Naive thymus-derived CD4-positive, alpha-beta T cell (primary cell): ENCODE results near the gene MED13. TPM values are rescaled to one million over a fixed set of nuclear protein-coding genes. Genes with fewer than 3 reads are reported as not detected.
A peak's percentile ranks its signal among the peaks of the same experiment; 100 is the strongest.

Experiments used
- ATAC-seq: fragments of 150-1000 bp; cut with Tn5 transposase; 2 replicates; pipeline ENCODE4 v1.10.0; 2021; ENCODE audit warnings: mild to moderate bottlenecking, moderate library complexity
- CTCF ChIA-PET: fragments of 350-600 bp; sonication (Branson Sonifier 250); formaldehyde crosslinking; loops from one replicate; lab custom pipeline; 2021; ENCODE audit warnings: antibody characterized with exemption; lab: Charles Lee
- POLR2A ChIA-PET: fragments of 350-600 bp; sonication (Branson Sonifier 250); formaldehyde crosslinking; loops from one replicate; lab custom pipeline; 2021; ENCODE audit warnings: antibody characterized with exemption, inconsistent platforms; lab: Charles Lee
- DNase-seq, 9 donors: peaks; one replicate each; pipeline versions ENCODE4 v3.0.0 to v3.0.0-alpha.2; 2020 to 2022; ENCODE audit warnings: mixed read lengths in 1 of 9
- H3K27ac ChIP-seq: one replicate; pipeline ENCODE4 v1.7.0; 2013; ENCODE audit warnings: mild to moderate bottlenecking, low read depth, low read length, moderate library complexity
- H3K27me3 ChIP-seq, 2 donors: one replicate each; pipeline ENCODE4 v1.7.0; 2013; ENCODE audit warnings: low read length in 2 of 2, mild to moderate bottlenecking in 2 of 2, moderate library complexity in 2 of 2; ENCODE audit not compliant: control insufficient read depth in 2 of 2, insufficient read depth in 2 of 2
- H3K36me3 ChIP-seq, 3 experiments: 1 replicate in 2 of 3; 2 replicates in 1 of 3; pipeline ENCODE4 v1.7.0; 2013; ENCODE audit warnings: low read length in 3 of 3, mild to moderate bottlenecking in 3 of 3, moderate library complexity in 1 of 3; ENCODE audit not compliant: insufficient read depth in 3 of 3, control insufficient read depth in 2 of 3
- H3K4me1 ChIP-seq, 2 donors: one replicate each; pipeline ENCODE4 v1.7.0; 2013; ENCODE audit warnings: low read length in 2 of 2, mild to moderate bottlenecking in 2 of 2, moderate library complexity in 1 of 2; ENCODE audit not compliant: control insufficient read depth in 2 of 2, insufficient read depth in 2 of 2
- H3K4me3 ChIP-seq: 2 replicates; pipeline ENCODE4 v1.7.0; 2013; ENCODE audit warnings: mild to moderate bottlenecking, low read length
- H3K9me3 ChIP-seq, 3 experiments: 1 replicate in 2 of 3; 2 replicates in 1 of 3; pipeline ENCODE4 v1.7.0; 2013; ENCODE audit warnings: low read length in 3 of 3; ENCODE audit not compliant: control insufficient read depth in 2 of 3
- H3K27ac Mint-ChIP-seq, 9 donors: one replicate each; pipeline ENCODE4 v1.8.0; 2020 to 2022; ENCODE audit warnings: mixed read lengths in 9 of 9, mild to moderate bottlenecking in 8 of 9, moderate library complexity in 5 of 9, inconsistent platforms in 2 of 9
- H3K27me3 Mint-ChIP-seq, 5 donors: one replicate each; pipeline ENCODE4 v1.8.0; 2021 to 2022; ENCODE audit warnings: mixed read lengths in 5 of 5, mild to moderate bottlenecking in 1 of 5
- H3K36me3 Mint-ChIP-seq, 5 donors: one replicate each; pipeline ENCODE4 v1.8.0; 2020 to 2022; ENCODE audit warnings: mixed read lengths in 5 of 5, mild to moderate bottlenecking in 3 of 5, inconsistent platforms in 1 of 5
- H3K4me1 Mint-ChIP-seq, 7 donors: one replicate each; pipeline ENCODE4 v1.8.0; 2020 to 2022; ENCODE audit warnings: mixed read lengths in 7 of 7, mild to moderate bottlenecking in 3 of 7, inconsistent platforms in 1 of 7
- H3K4me3 Mint-ChIP-seq, 10 donors: one replicate each; pipeline ENCODE4 v1.8.0; 2020 to 2022; ENCODE audit warnings: mild to moderate bottlenecking in 10 of 10, mixed read lengths in 10 of 10, moderate library complexity in 6 of 10, inconsistent platforms in 2 of 10
- H3K9me3 Mint-ChIP-seq, 11 donors: one replicate each; pipeline ENCODE4 v1.8.0; 2020 to 2022; ENCODE audit warnings: mixed read lengths in 11 of 11, mild to moderate bottlenecking in 4 of 11, inconsistent platforms in 1 of 11, moderate library complexity in 1 of 11
- intact Hi-C, 2 donors: fragments of 100-400 bp; cut with micrococcal nuclease; formaldehyde crosslinking; loops; one replicate each; pipeline ENCODE4 v1.15.1; 2023
- polyA plus RNA-seq, 2 donors: library from polyadenylated mRNA; unstranded; fragments of 300-500 nt; fragmentation: Illumina TruSeq; gene quantifications; one replicate each; pipeline ENCODE4 v1.2.3, GENCODE V29; 2021
- total RNA-seq, 6 experiments: library from RNA in 5 of 6; stranded (reverse) in 5 of 6; gene quantifications; 1 replicate in 5 of 6; 2 replicates in 1 of 6; pipeline ENCODE4 v1.2.3 and lab custom pipeline; 2021 to 2026

Gene MED13
- total and polyA plus RNA-seq, 7 experiments from 2014 or later: 3.6 to 84.8 (median 70.0) TPM

GRCh38 chr17:62062944-62063343, 2.1 kb downstream of the MED13 start:
- H3K9me3 Mint-ChIP-seq: no peaks in the 10 kb centered on the region
- DNase-seq: no peak
- Histone ChIP-seq H3K4me1 (peaks cover 23 to 27% of the 10 kb centered on the region in 2 donors), H3K9me3 (no peaks in the 10 kb centered on the region), H3K27ac (no peak overlapping the region), H3K36me3 (peaks cover 0 to 5% (median 0%) of the 10 kb centered on the region in 3 experiments), H3K4me3 (peak overlapping the region; percentile 57), H3K27me3 (no peaks in the 10 kb centered on the region)
- H3K27ac Mint-ChIP-seq: peak overlapping the region in 7 of 9 donors; percentile 13 to 95 (median 25)
- peak overlapping the region; percentile 38 to 100 (median 94) for H3K4me3 Mint-ChIP-seq
- CTCF ChIA-PET: no interaction called here
- intact Hi-C loops: no loop called here
- no peak for ATAC-seq
- POLR2A ChIA-PET: no interaction called here
- H3K27me3 Mint-ChIP-seq: no peaks in the 10 kb centered on the region
- H3K36me3 Mint-ChIP-seq: peaks cover 0 to 21% (median 16%) of the 10 kb centered on the region in 5 donors
- H3K4me1 Mint-ChIP-seq: peaks cover 38 to 65% (median 59%) of the 10 kb centered on the region in 7 donors

DNA sequence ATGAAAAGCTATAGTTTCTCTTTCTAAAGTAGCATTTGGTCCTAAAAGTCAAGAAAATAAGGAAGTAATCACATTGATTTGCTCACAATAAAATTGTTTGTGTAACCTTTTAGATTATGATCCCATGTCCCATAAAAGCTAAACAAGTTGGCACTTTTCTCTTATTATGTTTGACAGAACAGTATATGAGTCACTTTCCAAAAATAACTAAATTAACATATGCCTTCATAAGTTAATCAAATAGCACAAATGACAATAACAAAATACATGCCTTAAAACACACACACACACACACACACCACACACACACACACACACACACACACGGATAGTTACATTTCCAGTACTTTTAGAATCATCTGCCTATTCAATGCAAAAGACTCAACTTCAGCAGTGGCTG, 2.8 kb downstream of the MED13 start:
- peaks cover 0 to 5% (median 0%) of the 10 kb centered on the region in 3 experiments for H3K36me3 ChIP-seq
- intact Hi-C loops: no loop called here
- Mint-ChIP-seq H3K9me3 (no peaks in the 10 kb centered on the region), H3K27ac (peak overlapping the region in 8 of 9 donors; percentile 4 to 95 (median 18)), H3K36me3 (peaks cover 0 to 22% (median 16%) of the 10 kb centered on the region in 5 donors), H3K27me3 (no peaks in the 10 kb centered on the region), H3K4me1 (peaks cover 39 to 70% (median 65%) of the 10 kb centered on the region in 7 donors), H3K4me3 (peak overlapping the region; percentile 38 to 100 (median 94))
- no peak for ATAC-seq
- H3K27me3 ChIP-seq: no peaks in the 10 kb centered on the region
- H3K4me1 ChIP-seq: peaks cover 26 to 33% of the 10 kb centered on the region in 2 donors
- peak overlapping the region; percentile 57 for H3K4me3 ChIP-seq
- no peak for DNase-seq
- H3K27ac ChIP-seq: no peak overlapping the region
- no peaks in the 10 kb centered on the region for H3K9me3 ChIP-seq
- POLR2A ChIA-PET: interaction anchor here (0.6 to 0.8 kb wide), 2 partner anchors 9 to 1886 kb away, joined by 3 read pairs; no protein-coding TSS in a partner anchor
- CTCF ChIA-PET: interaction anchor here (0.6 kb wide), 1 partner anchor 17 kb away, joined by 5 read pairs; no protein-coding TSS in a partner anchor

DNA sequence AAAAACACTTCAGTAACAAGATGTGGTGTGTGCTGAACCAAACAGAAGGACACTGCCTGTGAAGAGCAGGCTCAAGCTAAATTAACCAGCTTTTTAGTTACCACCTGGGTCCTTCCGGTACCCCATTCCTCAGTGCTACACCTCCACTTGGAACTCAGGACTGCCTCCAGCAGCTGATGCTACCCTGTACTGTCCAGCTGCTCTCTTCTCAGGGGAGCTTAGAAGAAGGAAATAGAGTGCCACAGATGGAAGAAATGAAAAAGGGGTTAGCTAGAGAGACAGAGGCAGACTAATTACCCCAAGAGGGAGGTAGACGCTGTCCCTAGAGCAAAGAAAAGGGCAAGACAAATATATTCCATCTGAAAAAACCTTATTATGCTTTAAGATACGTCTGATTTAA, 5.7 kb downstream of the MED13 start:
- no peak overlapping the region for H3K27ac ChIP-seq
- POLR2A ChIA-PET: no interaction called here
- peak overlapping the region in 8 of 10 donors; percentile 3 to 75 (median 48) for H3K4me3 Mint-ChIP-seq
- no peaks in the 10 kb centered on the region for H3K9me3 ChIP-seq
- H3K4me3 ChIP-seq: no peak overlapping the region
- CTCF ChIA-PET: interaction anchor here (1.9 kb wide), 1 partner anchor 11 kb away, joined by 5 read pairs; no protein-coding TSS in a partner anchor
- DNase-seq (no peak), ATAC-seq (no peak)
- H3K27me3 ChIP-seq: no peaks in the 10 kb centered on the region
- no peaks in the 10 kb centered on the region for H3K9me3 Mint-ChIP-seq
- intact Hi-C loops: no loop called here
- H3K36me3 Mint-ChIP-seq: peaks cover 0 to 28% (median 18%) of the 10 kb centered on the region in 5 donors
- H3K27me3 Mint-ChIP-seq: no peaks in the 10 kb centered on the region
- H3K36me3 ChIP-seq: peaks cover 0 to 6% (median 6%) of the 10 kb centered on the region in 3 experiments
- H3K4me1 ChIP-seq: peaks cover 30 to 33% of the 10 kb centered on the region in 2 donors
- peaks cover 47 to 87% (median 79%) of the 10 kb centered on the region in 7 donors for H3K4me1 Mint-ChIP-seq
- H3K27ac Mint-ChIP-seq: peak overlapping the region in 4 of 9 donors; percentile 13 to 68 (median 44)

GRCh38 chr17:62058611-62059010, 6.5 kb downstream of the MED13 start:
- intact Hi-C loops: no loop called here
- ATAC-seq: no peak
- H3K27ac Mint-ChIP-seq: no peak overlapping the region
- Histone ChIP-seq H3K27me3 (no peaks in the 10 kb centered on the region), H3K36me3 (peaks cover 0 to 6% (median 6%) of the 10 kb centered on the region in 3 experiments), H3K9me3 (no peaks in the 10 kb centered on the region), H3K4me3 (no peak overlapping the region), H3K27ac (no peak overlapping the region), H3K4me1 (peaks cover 29 to 31% of the 10 kb centered on the region in 2 donors)
- POLR2A ChIA-PET: no interaction called here
- DNase-seq: no peak
- peaks cover 42 to 83% (median 78%) of the 10 kb centered on the region in 7 donors for H3K4me1 Mint-ChIP-seq
- peak overlapping the region in 5 of 10 donors; percentile 16 to 45 (median 29) for H3K4me3 Mint-ChIP-seq
- peaks cover 0 to 28% (median 18%) of the 10 kb centered on the region in 5 donors for H3K36me3 Mint-ChIP-seq
- no peaks in the 10 kb centered on the region for H3K9me3 Mint-ChIP-seq
- no peaks in the 10 kb centered on the region for H3K27me3 Mint-ChIP-seq
- CTCF ChIA-PET: interaction anchor here (1.9 kb wide), 1 partner anchor 11 kb away, joined by 5 read pairs; no protein-coding TSS in a partner anchor

DNA sequence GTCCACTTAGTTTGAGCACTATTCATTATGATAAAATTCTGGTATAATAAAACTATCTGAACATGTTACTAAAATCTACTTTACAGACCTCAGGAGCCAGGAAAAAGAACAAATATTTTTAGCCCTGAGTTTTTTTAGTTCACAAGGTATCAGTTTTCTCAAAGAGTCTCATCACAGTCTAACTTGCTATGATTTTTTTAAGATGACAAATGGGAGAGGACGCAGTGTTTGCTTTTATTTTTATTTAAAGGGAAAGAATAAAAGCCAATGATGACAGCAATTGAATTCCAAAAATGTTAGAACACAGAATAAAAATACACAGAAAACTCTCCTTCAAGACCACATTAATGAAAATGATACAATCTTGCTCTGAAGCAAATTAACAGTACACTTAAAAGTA, 7.4 kb downstream of the MED13 start:
- H3K27me3 ChIP-seq: no peaks in the 10 kb centered on the region
- peaks cover 0 to 6% (median 6%) of the 10 kb centered on the region in 3 experiments for H3K36me3 ChIP-seq
- intact Hi-C loops: no loop called here
- CTCF ChIA-PET: interaction anchor here (0.8 kb wide), 1 partner anchor 1120 kb away, joined by 4 read pairs; no protein-coding TSS in a partner anchor
- no peak overlapping the region for H3K4me3 ChIP-seq
- no peak overlapping the region for H3K27ac ChIP-seq
- no peaks in the 10 kb centered on the region for H3K9me3 Mint-ChIP-seq
- peak overlapping the region in 5 of 10 donors; percentile 8 to 46 (median 44) for H3K4me3 Mint-ChIP-seq
- peak overlapping the region in 3 of 9 donors; percentile 9 to 57 (median 20) for H3K27ac Mint-ChIP-seq
- ATAC-seq: no peak
- POLR2A ChIA-PET: no interaction called here
- peaks cover 20 to 23% of the 10 kb centered on the region in 2 donors for H3K4me1 ChIP-seq
- no peaks in the 10 kb centered on the region for H3K27me3 Mint-ChIP-seq
- DNase-seq: no peak
- H3K9me3 ChIP-seq: no peaks in the 10 kb centered on the region
- H3K36me3 Mint-ChIP-seq: peaks cover 0 to 28% (median 13%) of the 10 kb centered on the region in 5 donors
- H3K4me1 Mint-ChIP-seq: peaks cover 36 to 83% (median 78%) of the 10 kb centered on the region in 7 donors

GRCh38 chr17:62052765-62053338, 12.2 kb downstream of the MED13 start:
- ChIA-PET CTCF (interaction anchor here (0.8 kb wide), 1 partner anchor 13 kb away, joined by 3 read pairs; no protein-coding TSS in a partner anchor), POLR2A (interaction anchor here (0.8 to 1.9 kb wide), 3 partner anchors 9 to 13 kb away, joined by 3 to 8 read pairs (median 3); no protein-coding TSS in a partner anchor)
- H3K4me3 Mint-ChIP-seq: peak overlapping the region in 2 of 10 donors; percentile 13 to 27
- intact Hi-C loops: no loop called here
- H3K27me3 Mint-ChIP-seq: no peaks in the 10 kb centered on the region
- peaks cover 10 to 46% (median 15%) of the 10 kb centered on the region in 5 donors for H3K36me3 Mint-ChIP-seq
- peaks cover 30 to 77% (median 73%) of the 10 kb centered on the region in 7 donors for H3K4me1 Mint-ChIP-seq
- Histone ChIP-seq H3K27me3 (no peaks in the 10 kb centered on the region), H3K4me1 (peaks cover 4 to 21% of the 10 kb centered on the region in 2 donors), H3K27ac (no peak overlapping the region), H3K9me3 (no peaks in the 10 kb centered on the region), H3K36me3 (peaks cover 11 to 32% (median 19%) of the 10 kb centered on the region in 3 experiments), H3K4me3 (no peak overlapping the region)
- ATAC-seq (no peak), DNase-seq (no peak)
- H3K9me3 Mint-ChIP-seq: no peaks in the 10 kb centered on the region
- peak overlapping the region in 3 of 9 donors; percentile 38 to 76 (median 65) for H3K27ac Mint-ChIP-seq
